NCI-H82 treated with DMSO at 0.1 percent for 48 hours (cell line): Measurements from ENCODE around the gene MMEL1.
"Not testable (repeated sequence)": the region's sequence is repeated elsewhere in the genome, so short reads cannot be mapped to it uniquely, and the experiment has no call there.

Experiments
- DNase-seq: peaks from one replicate; lab custom pipeline; 2025; ENCODE audit not compliant: unreplicated experiment; lab: John Stamatoyannopoulos, UW

Gene MMEL1

DNA sequence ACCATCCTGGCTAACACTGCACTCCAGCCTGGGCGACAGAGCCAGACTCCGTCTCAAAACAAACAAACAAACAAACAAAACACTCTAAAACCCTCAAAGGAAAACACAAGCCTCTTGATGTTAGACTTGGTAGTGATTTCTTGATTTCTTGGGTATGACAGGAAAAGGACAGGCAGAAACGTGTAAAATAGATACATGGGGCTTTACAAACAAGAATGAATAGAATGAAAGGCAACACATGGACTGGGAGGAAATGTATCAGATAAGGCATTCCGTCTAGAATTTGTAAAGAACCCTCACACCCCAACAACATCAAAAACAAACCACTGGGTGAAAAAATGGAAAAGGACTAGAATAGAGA, 54.1 kb downstream of the MMEL1 start:
- DNase-seq, result no peak

DNA sequence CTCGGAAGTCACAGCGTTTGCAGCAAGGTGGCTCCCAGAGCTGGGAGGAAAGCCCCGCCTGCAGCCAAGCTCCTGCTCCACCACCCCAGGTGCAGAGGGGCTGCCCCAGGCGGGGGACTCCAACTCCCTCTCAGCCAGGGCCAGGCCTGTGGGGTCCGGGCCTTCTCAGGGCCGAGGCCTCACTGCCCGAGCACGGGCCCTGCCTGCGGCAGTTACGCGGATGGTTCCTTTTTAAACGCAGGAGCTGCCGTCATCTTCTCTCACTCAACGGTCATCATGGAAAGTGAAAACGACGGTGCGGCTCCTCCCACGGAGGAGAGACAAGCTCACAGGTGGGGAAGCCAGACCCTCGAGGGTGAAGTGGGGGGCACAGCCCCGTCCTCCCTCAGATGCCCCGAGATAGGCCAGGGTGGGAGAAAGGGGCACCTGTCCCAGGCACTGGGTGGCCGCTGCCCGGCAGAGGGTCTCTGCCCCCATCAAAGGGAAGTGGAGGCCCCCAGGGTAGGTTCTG, 55.2 kb downstream of the MMEL1 start:
- DNase-seq, result not testable (repeated sequence)

DNA sequence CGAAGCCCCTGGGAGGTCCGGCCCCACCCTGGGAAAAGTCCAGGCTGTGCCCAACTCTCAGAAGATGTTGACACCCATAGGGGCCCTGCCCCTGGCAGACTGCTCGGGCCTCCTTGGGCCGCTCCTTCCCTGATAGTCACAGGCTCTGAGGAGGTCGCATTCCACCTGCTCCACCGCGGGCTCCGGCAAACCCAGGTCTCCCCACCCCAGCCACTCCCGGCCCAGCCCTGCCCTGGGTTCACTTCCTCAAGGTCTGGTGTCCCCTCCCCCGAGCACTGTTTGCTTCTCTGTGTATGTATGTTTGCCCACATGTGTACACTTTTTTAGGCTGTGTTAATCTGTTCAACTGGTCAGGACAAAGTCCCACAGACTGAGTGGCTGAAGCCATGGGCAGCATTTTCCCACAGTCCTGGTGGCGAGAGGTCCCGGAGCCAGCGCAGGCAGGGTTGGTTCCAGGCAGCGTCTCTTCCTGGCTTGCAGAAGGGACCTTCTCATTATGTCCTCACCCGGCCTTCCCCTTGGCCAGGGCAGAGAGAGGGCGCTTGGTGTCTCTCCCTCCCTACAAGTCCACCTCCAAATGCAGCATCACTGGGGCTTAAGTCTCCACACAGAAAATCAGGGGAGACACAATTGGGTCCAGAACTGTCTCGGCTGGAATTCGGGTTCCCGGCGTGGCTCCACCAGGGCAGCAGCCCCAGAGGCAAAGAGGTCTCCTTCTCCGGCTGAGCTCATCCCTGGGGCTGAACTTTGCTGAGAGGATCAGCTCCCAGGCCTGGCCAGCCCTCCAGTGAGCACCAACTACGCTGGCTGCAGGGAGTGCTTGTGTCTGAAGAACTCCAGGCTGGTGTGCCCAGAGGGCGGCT, 56.8 kb downstream of the MMEL1 start:
- DNase-seq, result no peak

DNA sequence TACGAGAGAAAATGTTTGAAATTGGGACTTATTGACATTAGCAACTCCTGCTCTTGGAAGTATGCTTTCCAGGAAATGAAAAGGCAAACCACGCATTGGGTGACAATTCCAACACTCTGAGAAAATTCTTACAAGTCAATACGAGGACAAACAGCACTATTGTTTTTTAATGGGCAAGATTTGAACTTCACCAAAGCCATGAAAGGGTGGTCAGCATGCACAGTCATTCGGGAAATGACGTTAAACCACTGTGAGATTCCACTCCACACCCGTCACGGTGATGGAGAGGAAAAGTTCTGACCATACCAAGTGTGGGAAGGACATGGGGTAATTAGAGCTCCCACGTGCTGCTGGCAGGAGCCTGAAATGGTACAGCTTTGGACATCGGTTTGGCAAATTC, 58.5 kb downstream of the MMEL1 start:
- DNase-seq, result no peak

DNA sequence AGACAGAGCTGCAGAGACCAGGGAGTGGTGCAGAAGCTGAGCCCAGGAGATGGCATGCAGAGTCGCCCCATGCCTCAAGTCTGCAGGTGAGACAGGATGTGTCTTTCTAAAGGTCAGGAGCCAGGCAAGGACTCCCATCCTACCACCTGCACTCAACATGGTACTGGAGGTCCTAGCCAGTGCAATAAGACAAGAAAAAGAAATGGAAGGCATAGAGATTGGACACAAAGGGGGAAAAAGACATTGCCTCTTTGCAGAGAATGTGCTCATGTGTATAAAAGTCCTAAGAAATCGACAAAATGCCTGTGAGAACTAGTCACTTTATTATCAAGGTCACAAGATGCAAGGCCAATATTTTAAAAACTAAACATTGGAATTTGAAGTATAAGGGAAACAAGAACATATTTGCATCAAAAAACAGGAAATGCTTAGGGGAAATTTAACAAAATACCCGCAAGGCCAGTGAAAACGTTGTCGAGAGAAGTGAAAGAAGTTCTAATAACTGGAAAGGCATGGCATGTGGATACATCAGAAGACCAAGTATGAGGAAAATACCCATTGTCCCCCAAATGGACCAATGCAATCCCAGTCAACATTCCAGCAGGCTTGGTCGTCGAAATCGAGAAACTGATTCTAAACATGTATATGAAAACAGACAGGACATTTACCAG, 59.4 kb downstream of the MMEL1 start:
- no peak for DNase-seq

DNA sequence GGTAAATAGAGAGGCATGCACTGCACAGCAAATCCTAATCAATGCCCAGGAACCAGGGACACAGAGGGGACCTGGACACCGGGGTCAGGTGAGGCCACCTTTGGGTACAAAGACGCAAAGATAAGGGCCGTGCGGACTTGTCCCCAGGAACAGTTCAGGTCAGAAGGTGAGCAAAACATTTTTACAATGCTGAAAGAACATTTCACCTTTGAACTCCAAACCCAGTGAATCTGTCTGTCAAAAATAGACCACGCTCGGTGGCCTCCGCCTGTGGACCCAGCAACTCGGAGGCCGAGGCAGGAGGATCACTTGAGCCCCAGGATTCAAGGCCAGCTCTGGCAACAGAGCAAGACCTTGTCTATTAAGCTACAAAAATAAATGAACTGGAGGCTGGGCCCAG, 61.5 kb downstream of the MMEL1 start:
- DNase-seq, result no peak

DNA sequence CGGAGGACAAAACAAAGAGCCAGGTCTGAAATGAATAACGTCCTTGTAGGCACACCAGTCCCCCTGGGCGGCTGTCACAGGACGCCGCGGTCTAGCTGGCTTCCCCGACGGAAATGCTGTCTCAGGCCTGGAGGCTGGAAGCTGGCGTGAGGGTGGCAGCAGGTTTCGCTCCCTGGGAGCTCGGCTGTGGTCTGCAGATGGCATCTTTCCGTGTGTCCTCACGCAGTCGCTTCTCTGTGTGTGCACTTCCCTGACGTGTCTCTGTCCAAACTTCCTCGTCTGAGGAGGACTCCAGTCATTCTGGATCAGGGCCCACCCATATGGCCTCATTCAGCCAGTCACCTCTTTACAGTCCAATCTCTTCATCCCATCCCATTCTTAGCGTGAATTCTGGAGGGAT, 62.5 kb downstream of the MMEL1 start:
- no peak for DNase-seq

DNA sequence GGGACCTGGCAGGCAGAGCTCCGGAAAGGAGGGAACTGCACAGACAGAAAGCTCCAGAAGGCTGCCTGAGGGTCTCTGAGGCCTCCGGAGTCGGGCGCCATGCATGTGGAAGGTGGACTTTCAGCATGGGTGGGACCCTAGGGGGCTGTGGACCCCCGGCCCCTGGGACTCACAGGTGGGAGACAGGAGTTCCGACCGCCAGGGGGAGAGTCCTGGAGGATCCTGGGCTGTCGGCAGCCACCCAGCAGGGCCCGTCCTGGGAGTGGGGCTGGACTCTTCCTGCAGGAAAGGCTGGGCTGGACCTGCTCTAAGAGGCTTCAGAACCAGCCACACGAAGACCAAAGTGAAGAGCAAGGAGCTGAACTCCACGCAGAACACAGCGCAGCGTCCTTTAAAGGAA, 63.1 kb downstream of the MMEL1 start:
- DNase-seq, result not testable (repeated sequence)

DNA sequence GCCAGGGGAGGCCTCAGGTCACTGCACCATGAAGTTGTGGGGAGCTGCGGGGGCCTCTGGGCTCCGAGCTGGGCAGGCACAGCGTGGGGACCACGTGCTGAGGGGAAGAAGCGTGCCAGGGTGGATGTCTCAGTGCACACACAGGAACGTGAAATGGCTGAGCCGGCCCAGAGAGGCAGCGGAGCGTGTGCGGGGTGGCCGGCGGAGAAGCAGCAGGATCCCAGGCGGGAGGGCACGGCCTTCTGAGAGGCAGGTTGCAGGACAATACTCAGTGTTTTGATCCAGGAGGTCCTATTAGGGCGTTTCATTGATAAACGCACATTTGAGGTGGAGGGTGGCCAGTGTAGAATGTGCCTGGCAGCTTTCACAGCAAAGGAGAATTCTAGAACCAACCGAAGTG, 63.8 kb downstream of the MMEL1 start:
- no peak for DNase-seq

DNA sequence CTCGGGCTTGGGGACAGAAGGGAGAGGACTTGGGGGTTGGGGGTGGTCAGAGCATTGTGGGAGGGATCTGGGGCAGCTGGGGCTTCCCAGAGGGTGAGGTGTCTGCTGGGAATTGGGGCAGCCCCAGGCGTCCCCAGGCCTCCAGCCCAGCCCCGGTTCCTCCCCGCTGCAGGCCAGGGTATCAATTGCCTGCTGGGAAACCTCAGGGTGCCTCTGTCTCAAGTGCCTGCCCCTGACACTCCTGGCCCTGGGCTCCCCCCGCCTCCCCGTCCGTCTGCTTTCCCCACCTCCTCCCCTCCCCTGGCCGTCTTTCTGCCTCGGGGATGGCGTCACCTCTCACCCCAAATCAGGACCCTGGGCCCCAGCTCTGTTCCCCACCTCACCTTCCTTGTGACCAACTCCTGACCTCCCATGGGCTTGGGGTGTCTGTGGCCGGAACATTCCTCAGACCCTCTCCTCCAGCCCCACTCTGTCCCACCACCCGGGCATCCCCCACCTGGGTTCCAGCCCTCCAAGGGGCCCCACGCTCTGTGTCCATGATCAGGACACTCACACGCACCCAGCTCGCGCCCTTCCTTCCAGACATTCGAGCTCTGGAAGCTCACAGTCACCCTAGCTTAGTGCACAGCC, 64.5 kb downstream of the MMEL1 start:
- DNase-seq, result not testable (repeated sequence)

DNA sequence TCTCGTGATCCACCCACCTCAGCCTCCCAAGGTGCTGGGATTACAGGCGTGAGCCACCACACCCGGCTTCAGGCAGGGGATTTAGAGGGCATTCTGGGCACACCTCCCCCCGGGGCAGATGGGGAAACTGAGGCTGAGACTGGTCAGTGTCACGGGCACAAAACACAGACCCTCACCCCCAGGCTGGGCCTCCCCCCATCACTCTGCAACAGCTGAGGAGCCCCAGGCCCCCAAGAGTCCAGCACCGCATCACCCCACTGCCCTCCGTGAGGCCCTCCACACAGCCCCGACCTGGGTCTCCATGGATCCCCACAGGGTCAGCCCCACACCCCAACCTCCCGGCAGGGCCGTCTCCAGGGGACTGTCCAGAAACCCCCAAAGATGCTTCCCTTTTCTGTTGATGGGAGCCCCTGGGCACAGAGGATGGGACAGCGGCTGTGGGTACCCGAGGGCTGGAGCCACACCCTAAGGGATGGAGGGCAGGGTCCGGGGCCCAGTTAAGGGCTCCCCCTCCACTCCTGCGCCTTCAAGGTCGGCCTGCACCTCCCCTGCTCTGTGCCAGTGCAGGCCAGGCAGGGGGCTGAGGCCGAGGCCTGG, 65.6 kb downstream of the MMEL1 start:
- DNase-seq, result no peak

DNA sequence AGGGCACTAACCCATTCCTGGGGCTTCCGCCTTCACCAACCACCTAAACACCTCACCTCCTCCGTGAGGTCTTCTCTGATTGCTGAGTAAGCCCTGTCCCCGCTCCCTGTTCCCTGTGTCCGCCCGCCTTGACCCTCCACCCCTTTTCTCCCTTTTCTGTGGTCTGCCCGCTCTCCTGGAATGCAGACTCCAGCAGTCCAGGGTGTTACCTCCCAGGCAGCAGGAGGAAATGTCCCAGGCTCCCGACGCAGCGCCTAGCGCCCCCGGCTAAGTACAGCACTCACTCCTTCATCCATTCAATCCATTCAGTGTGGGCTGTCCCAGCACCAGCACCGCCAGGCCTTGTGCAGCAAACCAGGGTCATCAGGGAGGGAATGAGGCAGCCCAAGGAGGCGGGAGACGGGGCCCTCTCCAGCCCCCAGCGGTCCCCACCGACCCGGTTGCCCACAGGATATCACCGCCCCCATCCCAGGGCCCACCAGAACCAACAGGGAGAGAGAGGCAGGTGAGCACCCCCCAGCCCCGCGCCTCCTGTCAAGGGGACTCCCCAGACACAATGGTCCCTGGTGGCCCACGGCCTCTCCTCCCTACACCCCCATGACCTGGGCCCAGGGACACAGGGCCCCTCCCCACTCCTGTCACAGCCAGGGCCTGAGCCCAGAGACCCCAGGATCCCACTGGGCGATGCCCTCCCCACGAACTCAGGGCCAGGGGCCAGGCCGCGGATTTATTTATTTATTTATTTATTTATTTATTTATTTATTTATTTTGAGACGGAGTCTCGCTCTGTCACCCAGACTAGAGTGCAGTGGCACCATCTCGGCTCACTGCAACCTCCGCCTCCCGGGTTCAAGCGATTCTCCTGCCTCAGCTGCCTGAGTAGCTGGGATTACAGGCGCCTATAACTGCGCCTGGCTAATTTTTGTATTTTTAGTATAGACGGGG, 66.4 kb downstream of the MMEL1 start:
- no peak for DNase-seq

DNA sequence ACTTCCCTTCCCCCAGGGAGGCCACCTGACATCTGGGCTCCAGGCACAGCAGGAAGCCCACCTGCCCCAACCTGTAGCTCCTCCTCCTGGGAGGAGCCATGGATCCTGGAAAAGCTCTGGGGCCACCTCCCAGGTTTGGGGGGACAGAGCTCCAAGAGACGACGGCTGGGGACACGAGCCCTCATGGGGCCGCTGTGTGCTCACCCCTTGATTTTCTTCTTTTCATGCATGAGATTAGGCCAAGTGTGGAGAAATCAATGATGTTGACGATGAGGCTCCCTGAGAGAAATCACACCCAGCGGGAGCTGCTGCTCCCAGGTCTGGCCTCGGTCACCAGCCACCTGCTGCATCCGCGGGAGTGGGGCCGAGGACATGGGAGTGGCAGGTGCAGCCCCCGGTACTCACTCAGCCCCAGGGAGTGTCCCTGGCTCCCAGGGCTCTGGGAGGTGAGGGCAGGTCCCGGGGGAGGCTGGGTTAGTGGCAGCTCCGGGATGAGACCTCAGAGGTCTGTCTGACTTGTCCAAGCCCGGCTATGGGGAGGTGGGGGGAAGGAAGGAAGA, 67.9 kb downstream of the MMEL1 start:
- DNase-seq, result no peak

DNA sequence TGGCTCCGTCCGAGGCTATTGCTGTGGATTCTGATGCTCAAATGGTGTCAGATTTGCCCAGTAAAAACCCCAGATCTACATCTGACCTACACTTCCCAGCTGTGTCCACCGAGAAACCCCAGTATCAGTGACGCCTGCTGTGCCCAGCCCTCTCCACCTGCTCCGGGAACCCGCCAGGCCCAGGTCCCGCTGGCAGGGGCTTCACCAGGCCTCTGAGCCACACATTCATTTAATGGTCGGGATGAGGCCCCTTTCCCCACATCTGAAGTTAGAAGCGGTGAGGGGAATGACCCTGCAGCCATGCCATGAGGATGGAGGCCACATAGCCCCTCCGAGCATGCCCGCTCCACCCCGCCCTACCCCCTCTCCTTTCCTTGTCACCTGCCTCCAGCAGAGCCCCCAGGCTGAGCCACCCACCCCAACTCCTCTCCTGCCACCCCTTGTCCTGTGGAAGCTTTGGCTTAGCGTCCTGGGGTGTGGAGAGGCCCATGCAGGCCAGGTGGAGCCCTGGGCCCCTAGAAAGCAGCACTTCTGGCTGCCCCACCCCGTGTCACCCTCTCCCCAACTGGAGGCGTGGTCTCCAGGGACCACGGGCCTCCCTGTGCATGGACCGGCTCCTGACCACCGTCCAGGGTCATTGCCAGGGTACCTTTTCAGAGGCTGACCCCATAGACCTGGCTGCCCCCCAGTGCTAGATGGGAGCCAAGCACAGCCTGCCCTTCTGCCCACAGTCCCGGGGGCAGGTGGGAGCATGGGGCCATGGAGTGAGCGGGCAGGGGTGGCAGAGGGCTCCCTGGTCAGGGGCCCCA, 68.6 kb downstream of the MMEL1 start:
- no peak for DNase-seq

DNA sequence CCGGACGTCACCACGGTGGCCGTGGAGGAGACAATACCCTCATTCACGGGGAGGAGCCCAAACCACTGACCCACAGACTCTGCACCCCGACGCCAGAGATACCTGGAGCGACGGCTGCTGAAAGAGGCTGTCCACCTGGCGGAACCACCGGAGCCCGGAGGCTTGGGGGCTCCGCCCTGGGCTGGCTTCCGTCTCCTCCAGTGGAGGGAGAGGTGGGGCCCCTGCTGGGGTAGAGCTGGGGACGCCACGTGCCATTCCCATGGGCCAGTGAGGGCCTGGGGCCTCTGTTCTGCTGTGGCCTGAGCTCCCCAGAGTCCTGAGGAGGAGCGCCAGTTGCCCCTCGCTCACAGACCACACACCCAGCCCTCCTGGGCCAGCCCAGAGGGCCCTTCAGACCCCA, 69.6 kb downstream of the MMEL1 start:
- DNase-seq, result no peak

DNA sequence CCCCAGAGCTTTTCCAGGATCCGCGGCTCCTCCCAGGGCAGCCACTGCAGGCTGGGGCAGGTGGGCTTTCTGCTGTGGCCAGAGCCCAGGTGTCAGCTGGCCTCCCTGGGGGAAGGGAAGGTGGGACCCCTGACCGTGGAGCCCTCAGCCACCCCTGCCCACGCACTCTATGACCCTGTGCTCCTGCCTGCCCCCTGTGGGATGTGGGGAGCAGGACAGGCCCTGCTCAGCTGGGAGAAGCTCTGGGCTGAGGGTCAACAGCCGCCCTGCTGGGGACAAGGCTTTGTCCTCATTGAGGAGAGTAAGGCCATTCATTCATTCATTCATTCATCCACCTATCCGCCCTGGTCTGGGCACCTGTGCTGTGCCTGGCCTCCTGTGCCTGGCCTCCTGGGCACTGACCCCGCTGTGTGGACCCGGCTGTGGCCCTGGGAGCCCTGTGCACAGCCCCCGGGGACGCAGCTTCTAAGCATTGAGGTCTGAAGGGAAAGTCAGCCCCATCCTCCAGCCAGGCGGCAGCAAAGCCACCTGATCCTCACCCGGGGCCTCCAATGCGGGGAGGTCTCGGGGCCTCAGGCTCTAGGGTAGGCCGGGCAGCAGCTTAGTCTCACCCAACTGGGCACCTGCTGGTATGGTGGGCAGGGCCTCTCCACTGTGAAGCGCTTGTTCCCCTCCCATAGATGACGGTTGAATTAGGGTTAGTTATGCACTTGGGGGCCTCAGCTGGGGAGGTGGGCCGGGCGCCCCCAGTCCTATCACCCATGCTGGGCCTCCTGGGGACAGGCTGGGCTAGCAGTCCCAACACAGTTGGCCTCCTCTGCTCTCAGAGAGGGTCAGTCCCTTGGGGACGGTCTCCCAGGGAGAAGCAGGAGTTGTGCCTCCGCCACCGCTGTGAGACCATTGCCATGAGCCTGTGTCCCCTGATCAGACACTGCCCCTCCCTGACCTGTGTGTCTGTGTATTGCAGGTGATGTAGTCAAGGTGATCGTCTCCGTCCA, 70.6 kb downstream of the MMEL1 start:
- no peak for DNase-seq

DNA sequence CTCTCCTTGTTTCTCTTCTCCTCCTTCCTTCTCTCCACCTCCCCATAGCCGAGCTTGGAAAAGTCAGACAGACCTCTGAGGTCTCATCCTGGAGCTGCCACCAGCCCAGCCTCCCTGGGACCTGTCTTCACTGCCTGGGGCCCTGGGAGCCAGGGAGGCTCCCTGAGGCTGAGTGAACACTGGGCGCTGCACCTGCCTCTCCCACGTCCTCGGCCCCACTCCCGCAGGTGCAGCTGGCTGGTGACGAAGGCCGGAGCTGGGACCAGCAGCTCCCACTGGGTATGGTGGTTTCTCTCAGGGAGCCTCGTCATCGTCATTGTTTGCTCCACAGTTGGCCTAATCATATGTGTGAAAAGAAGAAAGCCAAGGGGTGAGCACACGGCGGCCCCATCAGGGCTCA, 71.4 kb downstream of the MMEL1 start:
- DNase-seq, result no peak
